OCI-LY1 (cell line): ENCODE data around the gene HNRNPA3.
"Not testable (repeated sequence)": the region's sequence is repeated elsewhere in the genome, so short reads cannot be mapped to it uniquely, and the experiment has no call there.

Experiments used
- H2AFZ ChIP-seq: fragments of 200-600 bp; sonication (generic), shearing (Covaris generic); 2 replicates; pipeline ENCODE4 v1.6.0; 2014; ENCODE audit warnings: antibody characterized with exemption, mild to moderate bottlenecking, low read length
- H3F3A ChIP-seq: fragments of 200-600 bp; sonication (generic), shearing (Covaris generic); 2 replicates; pipeline ENCODE4 v1.6.0; 2014; ENCODE audit warnings: mild to moderate bottlenecking, antibody characterized with exemption, low read length, moderate library complexity; ENCODE audit not compliant: insufficient read depth
- H3K27ac ChIP-seq: fragments of 200-600 bp; sonication (generic); 2 replicates; pipeline ENCODE4 v1.5.1; 2014; ENCODE audit warnings: low read length, mixed run types, mild to moderate bottlenecking, low read depth; ENCODE audit not compliant: poor library complexity, severe bottlenecking
- H3K27me3 ChIP-seq: fragments of 200-600 bp; sonication (generic); 2 replicates; pipeline ENCODE4 v1.6.0; 2014; ENCODE audit warnings: antibody characterized with exemption, mild to moderate bottlenecking, low read length, moderate library complexity; ENCODE audit not compliant: insufficient read depth
- H3K36me3 ChIP-seq: fragments of 200-600 bp; sonication (generic); 2 replicates; pipeline ENCODE4 v1.6.1; 2014; ENCODE audit warnings: mild to moderate bottlenecking, antibody characterized with exemption, low read length, moderate library complexity, mixed read lengths; ENCODE audit not compliant: insufficient read depth
- H3K4me1 ChIP-seq: fragments of 200-600 bp; sonication (generic); 2 replicates; pipeline ENCODE4 v1.5.1; 2014; ENCODE audit warnings: mild to moderate bottlenecking, low read length, moderate library complexity; ENCODE audit not compliant: insufficient read depth, severe bottlenecking
- H3K4me2 ChIP-seq: fragments of 200-600 bp; sonication (generic), shearing (Covaris generic); 2 replicates; pipeline ENCODE4 v1.6.1; 2014; ENCODE audit warnings: low read length
- H3K4me3 ChIP-seq: fragments of 200-600 bp; sonication (generic); 2 replicates; pipeline ENCODE4 v1.5.1; 2014; ENCODE audit warnings: low read length, low read depth, mild to moderate bottlenecking, mixed read lengths; ENCODE audit not compliant: poor library complexity, severe bottlenecking
- H3K79me2 ChIP-seq: fragments of 200-600 bp; shearing (Covaris generic); 2 replicates; pipeline ENCODE4 v1.6.1; 2016; ENCODE audit warnings: mixed run types, low read length, mixed read lengths; ENCODE audit not compliant: insufficient read depth
- H3K9ac ChIP-seq: fragments of 200-600 bp; sonication (generic), shearing (Covaris generic); 2 replicates; pipeline ENCODE4 v1.6.1; 2014; ENCODE audit warnings: mild to moderate bottlenecking, low read length, mixed read lengths
- H3K9me2 ChIP-seq: fragments of 200-600 bp; sonication (generic), shearing (Covaris generic); 2 replicates; pipeline ENCODE4 v1.6.1; 2014; ENCODE audit warnings: low read depth, mild to moderate bottlenecking, low read length, mixed read lengths
- H3K9me3 ChIP-seq: fragments of 200-600 bp; shearing (Covaris generic); 2 replicates; pipeline ENCODE4 v1.6.1; 2014; ENCODE audit warnings: low read length, mixed read lengths
- H4K20me1 ChIP-seq: fragments of 200-600 bp; sonication (generic), shearing (Covaris generic); 2 replicates; pipeline ENCODE4 v1.6.0; 2016; ENCODE audit warnings: mild to moderate bottlenecking, low read length; ENCODE audit not compliant: insufficient read depth
- CTCF ChIP-seq: fragments of 200-600 bp; sonication (generic), shearing (Covaris generic); IDR thresholded peaks from 2 replicates; pipeline ENCODE4 v1.5.1; 2017; ENCODE audit warnings: mild to moderate bottlenecking, antibody characterized with exemption, low read length, moderate library complexity, mixed read lengths
- EZH2 ChIP-seq: fragments of 200-600 bp; sonication (generic), shearing (Covaris generic); IDR thresholded peaks from 2 replicates; pipeline ENCODE4 v1.8.0; 2017; ENCODE audit warnings: borderline replicate concordance, mixed run types, mild to moderate bottlenecking, antibody characterized with exemption, low read length, moderate library complexity, mixed read lengths

HNRNPA3 gene

GRCh38 chr2:177180269-177181000 lies 32.2 kb upstream of the HNRNPA3 start:
- no peaks in the 10 kb centered on the region for H3K36me3 ChIP-seq
- no peak overlapping the region for H3K4me3 ChIP-seq
- H3F3A ChIP-seq, result no peaks in the 10 kb centered on the region
- no peak overlapping the region for H3K27ac ChIP-seq
- no peaks in the 10 kb centered on the region for H3K79me2 ChIP-seq
- H3K9me3 ChIP-seq, result no peaks in the 10 kb centered on the region
- H3K27me3 ChIP-seq, result no peaks in the 10 kb centered on the region
- H2AFZ ChIP-seq, result no peak overlapping the region
- H3K4me1 ChIP-seq, result no peaks in the 10 kb centered on the region
- no peak overlapping the region for H3K9ac ChIP-seq
- no peaks in the 10 kb centered on the region for H4K20me1 ChIP-seq
- H3K9me2 ChIP-seq, result no peaks in the 10 kb centered on the region
- no peak for TF ChIP-seq CTCF
- H3K4me2 ChIP-seq, result no peak overlapping the region

- Histone ChIP-seq H2AFZ (no peak overlapping the region), H3K4me3 (no peak overlapping the region), H3K4me2 (no peak overlapping the region), H3K36me3 (no peaks in the 10 kb centered on the region), H3K27ac (no peak overlapping the region), H3K27me3 (no peaks in the 10 kb centered on the region), H3K4me1 (no peaks in the 10 kb centered on the region), H4K20me1 (no peaks in the 10 kb centered on the region), H3K9me2 (no peaks in the 10 kb centered on the region), H3K9me3 (no peaks in the 10 kb centered on the region), H3F3A (no peaks in the 10 kb centered on the region), H3K79me2 (no peaks in the 10 kb centered on the region), H3K9ac (no peak overlapping the region)
- no peak for TF ChIP-seq CTCF
Observed at GRCh38 chr2:177183860-177184259, 28.7 kb upstream of the HNRNPA3 start.

- H3F3A ChIP-seq, result no peaks in the 10 kb centered on the region
- no peak overlapping the region for H3K4me2 ChIP-seq
- no peak overlapping the region for H2AFZ ChIP-seq
- no peaks in the 10 kb centered on the region for H3K36me3 ChIP-seq
- no peak overlapping the region for H3K27ac ChIP-seq
- no peak overlapping the region for H3K4me3 ChIP-seq
- H3K27me3 ChIP-seq, result no peaks in the 10 kb centered on the region
- H4K20me1 ChIP-seq, result no peaks in the 10 kb centered on the region
- no peak overlapping the region for H3K9ac ChIP-seq
- TF ChIP-seq CTCF, result no peak
- TF ChIP-seq EZH2, result no peak
- no peaks in the 10 kb centered on the region for H3K9me2 ChIP-seq
- no peaks in the 10 kb centered on the region for H3K9me3 ChIP-seq
- no peaks in the 10 kb centered on the region for H3K79me2 ChIP-seq
- no peaks in the 10 kb centered on the region for H3K4me1 ChIP-seq
Observed at GRCh38 chr2:177184606-177185005, 28.0 kb upstream of the HNRNPA3 start.

GRCh38 chr2:177186038-177186437 lies 26.6 kb upstream of the HNRNPA3 start:
- H3K4me3 ChIP-seq, H4K20me1 ChIP-seq, H3K27ac ChIP-seq, H3K9ac ChIP-seq, H3K4me1 ChIP-seq, H3K36me3 ChIP-seq, H3F3A ChIP-seq, H3K79me2 ChIP-seq, H3K27me3 ChIP-seq, H2AFZ ChIP-seq, H3K9me3 ChIP-seq, H3K9me2 ChIP-seq, H3K4me2 ChIP-seq: not testable (repeated sequence)
